ENCODE data around the gene IGFLR1.

Gene IGFLR1, protein sequence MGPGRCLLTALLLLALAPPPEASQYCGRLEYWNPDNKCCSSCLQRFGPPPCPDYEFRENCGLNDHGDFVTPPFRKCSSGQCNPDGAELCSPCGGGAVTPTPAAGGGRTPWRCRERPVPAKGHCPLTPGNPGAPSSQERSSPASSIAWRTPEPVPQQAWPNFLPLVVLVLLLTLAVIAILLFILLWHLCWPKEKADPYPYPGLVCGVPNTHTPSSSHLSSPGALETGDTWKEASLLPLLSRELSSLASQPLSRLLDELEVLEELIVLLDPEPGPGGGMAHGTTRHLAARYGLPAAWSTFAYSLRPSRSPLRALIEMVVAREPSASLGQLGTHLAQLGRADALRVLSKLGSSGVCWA

DNA sequence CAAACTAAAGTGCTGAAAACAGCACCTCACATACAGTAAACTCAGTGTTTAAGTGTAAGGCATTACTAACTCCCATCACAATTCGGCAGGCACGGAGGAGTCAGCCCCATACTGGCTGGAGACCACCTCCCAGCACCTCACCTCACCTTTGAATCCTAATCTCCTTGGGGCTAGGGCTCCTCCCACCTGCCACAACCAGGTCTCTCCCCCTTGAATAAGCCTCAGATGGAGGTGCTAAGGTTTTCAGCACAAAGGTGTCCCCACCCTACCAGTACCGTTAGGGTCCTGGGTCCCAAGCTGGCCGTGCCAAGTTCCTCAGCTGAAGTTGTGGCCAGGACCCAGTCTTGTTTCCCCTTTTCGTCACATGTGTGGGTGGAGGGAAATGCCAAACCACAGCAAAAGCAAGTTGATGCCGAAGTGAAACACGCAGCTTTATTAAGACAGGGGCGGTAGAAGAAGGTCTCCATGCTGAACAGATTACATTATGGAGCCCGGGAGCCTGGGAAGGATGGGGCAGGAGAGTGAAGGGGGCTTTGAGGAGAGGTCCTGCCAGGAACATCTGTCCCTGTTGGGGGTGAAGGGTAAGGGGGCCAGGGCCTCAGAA lies at the start of gene IGFLR1:
Gene IGFLR1, minus strand, starts transcription at position 332 of the 604 bp plus-strand sequence. CDS start 1,272 bp downstream, outside the sequence.
- Histone ChIP-seq H3K4me3 (ENCODE audit: low read depth, low read length) (peak within 1 kb of the TSS; percentile 81), H3K27ac (ENCODE audit: low read depth, low read length) (no peak within 1 kb of the TSS), H3K27me3 (ENCODE audit: control insufficient read depth, insufficient read depth, low read length) (no peaks in the 10 kb centered on the region)

DNA sequence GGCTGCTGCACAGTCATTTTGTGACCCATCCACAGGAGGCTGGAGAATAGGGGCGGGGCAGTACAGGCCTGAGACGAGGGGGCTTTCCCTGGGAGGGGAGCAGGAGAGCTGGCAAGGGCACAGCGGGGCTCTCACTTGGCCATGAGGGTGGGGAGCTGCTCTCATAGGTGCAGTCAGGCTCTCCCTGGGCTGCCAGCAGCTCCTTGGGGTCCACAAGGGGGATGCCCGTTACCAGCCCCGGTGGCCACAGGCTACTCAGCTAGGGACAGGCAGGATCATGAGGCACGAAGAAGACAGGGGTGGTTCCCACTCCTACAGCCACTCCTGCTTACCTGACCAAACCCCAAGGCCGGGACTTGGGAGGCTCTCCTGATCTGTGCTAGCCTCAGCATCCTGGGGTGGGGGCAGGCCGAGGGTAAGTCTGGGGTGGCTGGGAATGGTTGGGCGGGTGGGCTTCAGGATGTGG lies 49.6 kb upstream of the IGFLR1 start:
- H3K4me3 ChIP-seq (ENCODE audit: low read depth, low read length), result no peak overlapping the region
- no peaks in the 10 kb centered on the region for H3K9me3 ChIP-seq (ENCODE audit: control insufficient read depth, insufficient read depth, low read depth, low read length)
- no peaks in the 10 kb centered on the region for H3K36me3 ChIP-seq (ENCODE audit: control insufficient read depth, insufficient read depth, low read length)
- H3K27ac ChIP-seq (ENCODE audit: low read depth, low read length), result no peak overlapping the region
- H3K4me1 ChIP-seq (ENCODE audit: control insufficient read depth, insufficient read depth, low read length), result peaks cover 4% of the 10 kb centered on the region; the same call in 1 of the 2 replicates
- no peak overlapping the region for H3K9ac ChIP-seq (ENCODE audit: low read length)
- H3K27me3 ChIP-seq (ENCODE audit: control insufficient read depth, insufficient read depth, low read length), result peaks cover 13% of the 10 kb centered on the region

More for the DNA sequence above, at the start of gene IGFLR1:
- Histone ChIP-seq H3K9ac (ENCODE audit: low read length) (no peak within 1 kb of the TSS), H3K36me3 (ENCODE audit: control insufficient read depth, insufficient read depth, low read length) (peaks cover 18% of the 10 kb centered on the region), H3K4me1 (ENCODE audit: control insufficient read depth, insufficient read depth, low read length) (peaks cover 11% of the 10 kb centered on the region), H3K9me3 (ENCODE audit: control insufficient read depth, insufficient read depth, low read depth, low read length) (no peaks in the 10 kb centered on the region)

DNA sequence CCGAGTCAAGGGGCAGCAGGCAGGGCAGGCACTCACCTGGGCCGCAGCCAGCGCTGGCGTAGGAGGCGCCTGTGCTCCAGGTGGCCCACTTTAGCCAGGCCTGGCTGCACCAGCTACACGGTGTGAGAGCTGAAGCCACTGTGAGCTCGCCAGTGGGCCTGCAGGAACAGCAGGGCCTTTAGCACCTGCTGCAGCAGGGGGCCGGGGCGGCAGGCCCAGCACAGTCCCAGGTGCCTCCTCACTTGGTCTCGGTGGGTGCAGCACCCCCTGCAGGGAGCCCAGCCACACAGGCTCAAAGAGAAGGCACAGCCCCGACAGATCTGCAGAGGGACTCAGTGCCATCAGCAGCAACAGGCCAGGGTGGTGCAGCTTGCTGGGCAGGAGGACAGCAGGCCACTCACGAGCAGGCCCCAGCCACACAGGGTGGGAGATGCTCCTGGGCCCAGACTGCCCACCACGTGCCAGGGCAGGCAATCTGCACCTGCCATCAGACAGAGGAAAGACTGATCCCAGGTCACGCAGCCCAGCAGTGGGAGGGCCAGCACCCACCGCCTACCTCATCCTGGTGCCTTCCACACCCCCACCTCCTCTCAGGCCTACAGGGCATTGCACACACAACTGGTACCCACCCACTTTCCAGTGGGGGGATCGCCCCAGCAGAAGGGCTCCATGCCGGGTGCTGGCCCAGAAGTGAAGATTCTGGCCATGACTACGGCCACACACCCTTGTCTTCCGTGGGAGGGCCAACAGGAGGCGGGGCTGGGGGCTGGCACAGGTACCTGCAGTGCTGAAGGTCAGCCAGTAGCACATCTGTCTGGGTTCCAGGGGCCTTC lies 48.9 kb upstream of the IGFLR1 start:
- Histone ChIP-seq H3K4me3 (ENCODE audit: low read depth, low read length) (no peak overlapping the region), H3K27me3 (ENCODE audit: control insufficient read depth, insufficient read depth, low read length) (peaks cover 6% of the 10 kb centered on the region), H3K4me1 (ENCODE audit: control insufficient read depth, insufficient read depth, low read length) (0 out of 2 replicates have a peak, but pooled peaks cover 3% of the 10 kb centered on the region), H3K27ac (ENCODE audit: low read depth, low read length) (no peak overlapping the region), H3K9me3 (ENCODE audit: control insufficient read depth, insufficient read depth, low read depth, low read length) (no peaks in the 10 kb centered on the region), H3K9ac (ENCODE audit: low read length) (no peak overlapping the region), H3K36me3 (ENCODE audit: control insufficient read depth, insufficient read depth, low read length) (no peaks in the 10 kb centered on the region)

DNA sequence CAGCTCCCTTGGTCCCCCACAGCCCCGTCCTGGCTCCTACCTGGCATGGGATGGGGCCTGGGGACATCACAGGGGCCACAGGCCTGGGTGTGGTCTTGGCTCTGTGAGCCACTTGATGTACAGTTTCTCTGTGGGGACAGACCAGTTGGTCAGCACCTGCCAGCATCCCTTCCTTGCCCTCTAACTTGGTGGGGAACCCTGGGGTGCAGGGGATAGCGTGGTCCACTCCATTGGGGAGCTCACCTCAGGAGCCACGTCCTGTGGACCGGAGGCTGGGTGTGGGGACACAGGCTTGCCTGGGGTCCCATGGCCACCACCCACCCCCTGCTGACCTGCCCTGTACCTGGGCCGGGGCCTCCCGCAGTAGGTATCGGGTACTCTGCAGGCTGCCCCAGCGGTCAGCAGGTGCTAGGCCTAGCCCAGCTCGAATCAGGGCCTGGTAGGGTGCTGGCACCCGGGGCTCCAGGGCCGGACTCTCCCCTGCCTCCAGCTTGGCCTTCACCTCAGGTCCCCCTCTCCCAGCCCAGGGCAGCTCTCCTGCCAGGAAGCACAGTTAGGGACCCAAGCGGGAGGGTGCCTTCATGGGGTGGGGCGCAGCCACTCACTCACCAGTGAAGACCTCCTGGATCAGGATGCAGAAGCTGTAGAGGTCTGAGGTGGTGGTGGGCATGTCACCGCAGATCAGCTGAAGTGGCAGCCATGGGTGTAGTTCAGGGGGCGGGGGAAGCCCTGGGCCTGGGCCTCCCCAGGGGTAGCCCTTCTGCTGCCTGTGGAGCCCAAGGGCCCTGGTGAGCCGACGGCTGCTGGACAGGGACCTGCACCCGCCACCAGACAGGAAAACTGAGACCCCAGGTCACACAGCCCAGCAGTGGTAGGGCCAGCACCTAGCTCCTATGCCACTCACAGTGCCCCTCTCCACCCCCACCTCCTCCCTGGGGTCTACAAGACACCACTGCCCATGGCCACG lies 48.0 kb upstream of the IGFLR1 start:
- no peak overlapping the region for H3K9ac ChIP-seq (ENCODE audit: low read length)
- 0 out of 2 replicates have a peak, but pooled peaks cover 3% of the 10 kb centered on the region for H3K4me1 ChIP-seq (ENCODE audit: control insufficient read depth, insufficient read depth, low read length)
- H3K4me3 ChIP-seq (ENCODE audit: low read depth, low read length), result no peak overlapping the region
- H3K36me3 ChIP-seq (ENCODE audit: control insufficient read depth, insufficient read depth, low read length), result no peaks in the 10 kb centered on the region
- H3K27me3 ChIP-seq (ENCODE audit: control insufficient read depth, insufficient read depth, low read length), result no peaks in the 10 kb centered on the region
- H3K9me3 ChIP-seq (ENCODE audit: control insufficient read depth, insufficient read depth, low read depth, low read length), result no peaks in the 10 kb centered on the region
- H3K27ac ChIP-seq (ENCODE audit: low read depth, low read length), result no peak overlapping the region

DNA sequence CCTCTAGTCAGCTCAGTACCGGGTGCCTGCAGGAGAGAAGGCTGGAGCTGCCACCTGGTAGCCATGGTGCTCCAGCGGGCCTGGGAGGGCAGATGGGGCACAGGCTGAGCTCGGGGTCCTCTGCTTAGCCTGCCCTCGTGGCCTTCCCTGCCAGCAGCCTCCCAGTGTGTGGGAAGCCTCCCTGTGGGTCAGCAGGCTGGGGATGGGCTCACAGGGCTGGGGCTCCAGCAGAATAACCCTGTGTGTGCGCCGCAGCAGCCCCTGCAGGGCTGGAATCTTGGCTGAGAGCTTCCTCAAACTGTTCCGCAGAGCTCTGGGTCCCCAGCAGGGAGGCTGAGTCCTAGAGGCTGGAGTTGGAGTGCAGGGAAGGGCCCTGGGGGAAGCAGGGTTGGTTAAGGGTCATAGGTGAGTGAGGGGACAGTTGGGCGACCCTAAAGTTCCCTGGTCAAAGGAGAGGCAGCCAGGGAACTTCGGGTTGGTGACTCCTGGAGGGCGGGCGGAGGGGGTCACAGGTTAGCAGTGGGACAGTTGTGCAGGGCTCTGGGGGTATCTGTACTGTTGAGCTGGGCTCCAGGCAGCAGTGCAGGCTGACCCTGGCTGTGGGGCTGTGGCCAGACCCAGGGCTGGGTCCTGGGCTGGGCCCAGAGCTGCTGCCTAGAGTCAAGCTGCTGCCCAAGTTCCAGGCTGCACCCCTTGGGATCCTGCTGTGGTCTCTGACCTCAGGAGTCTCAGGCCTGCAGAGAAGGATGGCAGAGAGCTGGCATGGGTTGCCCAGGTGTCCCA lies 47.1 kb upstream of the IGFLR1 start:
- Histone ChIP-seq H3K27me3 (ENCODE audit: control insufficient read depth, insufficient read depth, low read length) (no peaks in the 10 kb centered on the region), H3K36me3 (ENCODE audit: control insufficient read depth, insufficient read depth, low read length) (no peaks in the 10 kb centered on the region), H3K9me3 (ENCODE audit: control insufficient read depth, insufficient read depth, low read depth, low read length) (no peaks in the 10 kb centered on the region), H3K27ac (ENCODE audit: low read depth, low read length) (no peak overlapping the region), H3K9ac (ENCODE audit: low read length) (no peak overlapping the region), H3K4me1 (ENCODE audit: control insufficient read depth, insufficient read depth, low read length) (0 out of 2 replicates have a peak, but pooled peaks cover 5% of the 10 kb centered on the region), H3K4me3 (ENCODE audit: low read depth, low read length) (no peak overlapping the region)

DNA sequence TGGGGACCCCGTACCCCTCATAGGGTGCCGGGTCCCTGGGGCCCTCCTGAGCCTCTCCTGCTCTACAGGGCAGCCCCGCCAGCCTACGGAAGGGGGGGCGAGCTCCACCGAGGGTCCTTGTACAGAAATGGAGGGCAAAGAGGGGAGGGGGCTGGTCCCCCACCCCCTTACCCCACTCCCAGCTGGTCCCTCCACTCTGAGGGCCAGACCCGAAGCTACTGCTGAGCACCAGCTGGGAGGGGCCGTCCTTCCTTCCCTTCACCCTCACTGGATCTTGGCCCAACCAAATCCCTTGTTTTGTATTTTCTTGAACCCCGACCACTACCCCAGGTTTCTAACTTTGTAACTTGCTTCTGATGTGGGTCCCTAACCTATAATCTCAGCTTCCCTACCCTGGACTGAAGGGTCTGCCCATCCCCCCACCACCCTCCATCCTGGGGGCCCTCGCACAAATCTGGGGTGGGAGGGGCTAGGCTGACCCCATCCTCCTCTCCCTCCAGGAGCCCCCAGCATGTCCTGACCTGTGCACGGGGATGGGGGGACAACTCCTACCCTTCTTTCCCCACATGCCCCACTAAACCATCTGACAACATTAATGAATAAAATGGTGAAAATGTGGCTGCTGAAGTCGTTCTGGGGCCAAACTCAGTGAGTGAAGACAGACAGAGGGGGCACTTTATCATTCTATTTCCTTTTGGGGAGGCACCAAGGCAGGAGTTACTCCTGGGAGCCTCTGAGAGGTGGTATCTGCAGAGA lies 46.1 kb upstream of the IGFLR1 start:
- H3K4me3 ChIP-seq (ENCODE audit: low read depth, low read length), result no peak overlapping the region
- no peaks in the 10 kb centered on the region for H3K27me3 ChIP-seq (ENCODE audit: control insufficient read depth, insufficient read depth, low read length)
- H3K9me3 ChIP-seq (ENCODE audit: control insufficient read depth, insufficient read depth, low read depth, low read length), result no peaks in the 10 kb centered on the region
- H3K36me3 ChIP-seq (ENCODE audit: control insufficient read depth, insufficient read depth, low read length), result no peaks in the 10 kb centered on the region
- H3K4me1 ChIP-seq (ENCODE audit: control insufficient read depth, insufficient read depth, low read length), result 0 out of 2 replicates have a peak, but pooled peaks cover 7% of the 10 kb centered on the region
- H3K9ac ChIP-seq (ENCODE audit: low read length), result no peak overlapping the region
- H3K27ac ChIP-seq (ENCODE audit: low read depth, low read length), result no peak overlapping the region

DNA sequence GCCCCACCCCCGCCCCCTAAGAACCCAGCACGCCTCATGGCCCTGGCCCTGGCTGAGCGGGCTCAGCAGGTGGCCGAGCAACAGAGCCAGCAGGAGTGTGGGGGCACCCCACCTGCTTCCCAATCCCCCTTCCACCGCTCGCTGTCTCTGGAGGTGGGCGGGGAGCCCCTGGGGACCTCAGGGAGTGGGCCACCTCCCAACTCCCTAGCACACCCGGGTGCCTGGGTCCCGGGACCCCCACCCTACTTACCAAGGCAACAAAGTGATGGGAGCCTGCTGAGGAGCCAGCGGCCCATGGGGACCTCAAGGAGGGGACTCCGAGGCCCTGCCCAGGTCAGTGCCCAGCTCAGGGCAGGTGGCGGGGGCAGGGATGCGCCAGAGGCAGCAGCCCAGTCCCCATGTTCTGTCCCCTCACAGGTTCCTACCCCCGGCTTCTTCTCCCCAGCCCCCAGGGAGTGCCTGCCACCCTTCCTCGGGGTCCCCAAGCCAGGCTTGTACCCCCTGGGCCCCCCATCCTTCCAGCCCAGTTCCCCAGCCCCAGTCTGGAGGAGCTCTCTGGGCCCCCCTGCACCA lies 45.1 kb upstream of the IGFLR1 start:
- Histone ChIP-seq H3K4me1 (ENCODE audit: control insufficient read depth, insufficient read depth, low read length) (0 out of 2 replicates have a peak, but pooled peaks cover 8% of the 10 kb centered on the region), H3K9ac (ENCODE audit: low read length) (no peak overlapping the region), H3K4me3 (ENCODE audit: low read depth, low read length) (no peak overlapping the region), H3K36me3 (ENCODE audit: control insufficient read depth, insufficient read depth, low read length) (no peaks in the 10 kb centered on the region), H3K27me3 (ENCODE audit: control insufficient read depth, insufficient read depth, low read length) (no peaks in the 10 kb centered on the region), H3K9me3 (ENCODE audit: control insufficient read depth, insufficient read depth, low read depth, low read length) (no peaks in the 10 kb centered on the region), H3K27ac (ENCODE audit: low read depth, low read length) (no peak overlapping the region)

DNA sequence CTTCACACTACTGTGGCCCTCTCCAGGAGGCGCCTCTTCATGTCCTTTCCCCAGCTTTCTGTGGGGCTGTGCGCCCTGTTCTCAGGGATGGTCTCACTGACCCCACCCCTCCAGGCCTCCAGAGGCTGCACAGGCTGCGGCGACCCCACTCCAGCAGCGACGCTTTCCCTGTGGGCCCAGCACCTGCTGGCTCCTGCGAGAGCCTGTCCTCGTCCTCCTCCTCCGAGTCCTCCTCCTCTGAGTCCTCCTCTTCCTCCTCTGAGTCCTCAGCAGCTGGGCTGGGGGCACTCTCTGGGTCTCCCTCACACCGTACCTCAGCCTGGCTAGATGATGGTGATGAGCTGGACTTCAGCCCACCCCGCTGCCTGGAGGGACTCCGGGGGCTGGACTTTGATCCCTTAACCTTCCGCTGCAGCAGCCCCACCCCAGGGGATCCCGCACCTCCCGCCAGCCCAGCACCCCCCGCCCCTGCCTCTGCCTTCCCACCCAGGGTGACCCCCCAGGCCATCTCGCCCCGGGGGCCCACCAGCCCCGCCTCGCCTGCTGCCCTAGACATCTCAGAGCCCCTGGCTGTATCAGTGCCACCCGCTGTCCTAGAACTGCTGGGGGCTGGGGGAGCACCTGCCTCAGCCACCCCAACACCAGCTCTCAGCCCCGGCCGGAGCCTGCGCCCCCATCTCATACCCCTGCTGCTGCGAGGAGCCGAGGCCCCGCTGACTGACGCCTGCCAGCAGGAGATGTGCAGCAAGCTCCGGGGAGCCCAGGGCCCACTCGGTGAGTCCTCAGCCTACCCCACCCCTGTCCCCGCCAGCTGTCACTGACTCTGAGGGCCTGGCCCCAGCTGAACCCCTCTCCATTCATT lies 44.3 kb upstream of the IGFLR1 start:
- no peaks in the 10 kb centered on the region for H3K27me3 ChIP-seq (ENCODE audit: control insufficient read depth, insufficient read depth, low read length)
- H3K36me3 ChIP-seq (ENCODE audit: control insufficient read depth, insufficient read depth, low read length), result no peaks in the 10 kb centered on the region
- H3K4me1 ChIP-seq (ENCODE audit: control insufficient read depth, insufficient read depth, low read length), result peaks cover 9% of the 10 kb centered on the region; the same call in 1 of the 2 replicates

More for the DNA sequence above, 44.3 kb upstream of the IGFLR1 start:
- Histone ChIP-seq H3K4me3 (ENCODE audit: low read depth, low read length) (no peak overlapping the region), H3K9me3 (ENCODE audit: control insufficient read depth, insufficient read depth, low read depth, low read length) (no peaks in the 10 kb centered on the region), H3K9ac (ENCODE audit: low read length) (no peak overlapping the region), H3K27ac (ENCODE audit: low read depth, low read length) (no peak overlapping the region)

Measured in HUES6 (cell line).